Inferior parietal cortex (tissue), 1 donor: ENCODE measurements around the gene SLC17A2.

Source experiments
- DNase-seq: peaks from one replicate; pipeline ENCODE4 v3.0.0-alpha.2; 2016; ENCODE audit errors: extremely low spot score

SLC17A2 gene

DNA sequence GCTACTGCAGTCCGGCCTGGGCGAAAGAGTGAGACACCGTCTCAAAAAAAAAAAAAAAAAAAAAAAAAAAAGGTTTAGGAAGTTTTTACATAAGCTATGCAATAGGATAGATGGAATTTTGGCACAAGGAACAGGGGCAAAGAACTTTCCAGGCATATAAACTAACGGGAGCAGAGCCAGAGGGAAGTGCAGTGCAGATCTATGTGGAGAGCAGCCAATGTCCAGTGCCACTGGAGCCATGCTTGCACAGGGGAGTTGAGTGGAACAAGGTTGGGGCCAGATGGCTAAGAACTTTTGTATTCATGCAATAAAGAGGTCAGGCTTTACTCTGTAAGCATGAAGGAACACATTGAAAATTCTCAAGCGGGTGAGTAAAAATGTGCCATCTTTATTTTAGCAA lies 10.8 kb downstream of the SLC17A2 start:
- no peak for DNase-seq

DNA sequence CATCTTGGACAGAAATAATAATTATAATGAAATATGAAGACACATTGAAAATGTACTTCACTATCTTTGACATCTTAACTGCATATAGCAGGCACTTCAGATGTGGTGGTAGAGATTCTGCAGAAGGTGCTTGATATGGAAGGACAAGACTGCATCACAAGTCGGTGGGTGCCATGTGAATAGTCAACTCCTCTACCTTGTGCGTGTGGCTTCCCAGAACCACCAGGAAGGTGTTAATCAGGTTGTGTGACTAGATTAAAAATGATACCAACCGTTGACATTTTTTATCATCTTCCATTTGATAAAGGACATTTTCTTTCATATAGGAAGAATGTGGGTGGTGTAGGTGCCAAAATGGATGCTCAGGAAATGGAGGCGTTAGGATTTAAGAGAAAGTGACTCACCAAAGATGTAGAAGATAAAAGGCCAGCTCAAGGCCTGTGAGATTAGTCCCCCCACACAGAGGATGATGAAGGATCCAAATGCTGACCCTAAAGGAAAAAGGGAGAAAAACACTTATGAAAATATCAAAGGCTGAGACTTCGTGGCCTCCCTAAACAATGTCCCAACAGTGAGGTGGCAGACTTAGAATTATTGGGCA lies 12.3 kb downstream of the SLC17A2 start:
- no peak for DNase-seq

DNA sequence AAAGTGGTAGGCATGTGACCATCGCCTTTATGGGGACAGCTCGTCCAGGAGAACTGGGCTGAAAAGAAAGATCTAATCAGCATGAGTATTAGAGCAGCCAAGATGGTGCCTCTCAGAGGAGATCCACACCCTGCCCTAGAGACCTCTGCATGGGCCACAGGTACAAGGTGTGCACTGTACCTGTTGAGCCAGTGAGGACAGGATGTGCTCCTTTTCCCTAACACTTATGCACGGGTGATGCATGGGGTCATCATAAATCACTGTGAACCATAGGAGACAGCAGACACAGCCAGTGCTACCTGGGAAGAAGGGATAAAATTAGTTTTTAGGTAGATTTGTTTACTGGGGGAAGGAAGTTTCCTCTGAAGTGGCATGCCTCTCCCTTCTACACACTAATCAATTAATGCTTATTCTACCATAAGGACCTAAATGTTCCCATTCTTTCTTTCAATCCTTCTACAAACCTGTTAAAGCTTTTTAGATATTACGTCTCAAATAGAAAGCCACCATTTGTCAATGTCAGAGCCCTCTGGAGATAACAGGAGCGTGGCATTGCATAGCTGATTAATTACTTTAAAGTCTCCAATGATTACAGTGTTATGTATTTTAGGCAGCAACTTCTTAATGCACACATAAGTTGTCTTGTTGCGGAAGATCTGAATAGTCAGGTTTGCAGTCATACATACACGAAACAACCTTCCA lies 13.6 kb downstream of the SLC17A2 start:
- no peak for DNase-seq

- DNase-seq, result no peak
Observed at GRCh38 chr6:25916330-25916729, 14.2 kb downstream of the SLC17A2 start.

DNA sequence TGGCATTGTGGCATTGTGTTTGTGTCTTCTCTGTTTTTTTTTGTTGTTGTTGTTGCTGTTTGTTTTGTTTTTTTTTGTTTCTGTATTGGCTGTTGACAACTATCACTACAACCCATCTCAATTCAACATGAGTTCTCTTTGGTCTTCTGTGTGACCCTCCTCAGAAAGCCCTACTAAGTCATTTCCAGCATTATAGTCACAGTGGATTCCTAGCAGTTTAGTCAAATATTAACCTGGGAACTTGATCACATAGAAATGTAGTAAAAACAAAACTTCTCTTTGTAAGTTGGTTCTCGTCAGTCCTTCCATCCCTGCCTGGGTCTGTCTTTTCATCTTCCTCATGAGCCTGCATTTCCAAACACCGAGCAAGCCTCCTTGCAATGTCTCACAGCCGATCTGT lies 16.8 kb downstream of the SLC17A2 start:
- no peak for DNase-seq

GRCh38 chr6:25911351-25911750 lies 19.1 kb downstream of the SLC17A2 start:
- DNase-seq, result no peak

DNA sequence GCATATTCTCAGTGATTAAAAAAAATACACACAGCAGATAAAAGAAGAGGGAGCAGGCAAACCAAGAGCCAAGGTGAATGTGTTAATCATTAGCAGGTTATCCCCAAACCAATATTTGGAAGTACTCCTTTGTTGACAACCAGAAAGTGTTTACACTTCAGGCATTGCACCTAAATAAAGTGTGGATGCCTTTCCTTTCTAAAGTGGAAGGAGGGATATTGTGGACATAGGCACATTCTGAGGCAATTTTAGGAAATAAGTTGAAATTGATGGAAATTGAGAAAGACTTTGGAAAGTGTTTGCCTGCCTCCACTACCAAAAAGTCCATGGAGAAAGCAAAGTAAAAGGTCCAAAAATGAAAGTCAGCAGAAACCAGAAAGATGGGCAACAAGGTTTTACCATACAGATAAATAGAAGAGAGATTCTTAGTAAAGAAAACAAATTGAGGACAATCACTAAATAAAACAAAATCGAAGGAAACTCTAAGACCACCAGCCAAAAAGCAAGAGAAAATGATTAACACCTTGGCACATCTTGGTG lies 22.9 kb downstream of the SLC17A2 start:
- no peak for DNase-seq

- no peak for DNase-seq
Observed at GRCh38 chr6:25903467-25904099, 26.9 kb downstream of the SLC17A2 start.

GRCh38 chr6:25902071-25902470 lies 28.4 kb downstream of the SLC17A2 start:
- no peak for DNase-seq

DNA sequence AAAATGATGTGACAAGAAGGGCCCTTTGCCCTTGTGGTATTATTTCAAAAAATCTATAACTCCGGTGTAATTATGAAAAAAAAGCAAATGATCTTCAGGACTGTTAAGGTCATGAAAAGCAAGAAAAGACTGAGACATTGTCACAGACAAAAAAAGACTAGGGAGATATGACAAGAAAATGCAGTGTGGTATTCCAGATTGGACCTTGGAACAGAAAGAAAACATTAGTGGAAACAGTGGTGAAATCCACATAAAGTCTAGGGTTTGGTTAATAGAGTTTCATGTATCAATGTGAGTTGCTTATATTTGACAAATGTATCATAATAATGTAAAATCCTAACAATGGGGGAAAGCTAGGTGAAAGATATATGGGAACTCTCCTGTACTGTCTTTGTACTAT lies 29.6 kb downstream of the SLC17A2 start:
- DNase-seq, result no peak

- DNase-seq, result no peak
Observed at GRCh38 chr6:25899580-25900408, 30.7 kb downstream of the SLC17A2 start.

GRCh38 chr6:25899123-25899522 lies 31.4 kb downstream of the SLC17A2 start:
- DNase-seq, result no peak

GRCh38 chr6:25898289-25898977 lies 32.1 kb downstream of the SLC17A2 start:
- no peak for DNase-seq

DNA sequence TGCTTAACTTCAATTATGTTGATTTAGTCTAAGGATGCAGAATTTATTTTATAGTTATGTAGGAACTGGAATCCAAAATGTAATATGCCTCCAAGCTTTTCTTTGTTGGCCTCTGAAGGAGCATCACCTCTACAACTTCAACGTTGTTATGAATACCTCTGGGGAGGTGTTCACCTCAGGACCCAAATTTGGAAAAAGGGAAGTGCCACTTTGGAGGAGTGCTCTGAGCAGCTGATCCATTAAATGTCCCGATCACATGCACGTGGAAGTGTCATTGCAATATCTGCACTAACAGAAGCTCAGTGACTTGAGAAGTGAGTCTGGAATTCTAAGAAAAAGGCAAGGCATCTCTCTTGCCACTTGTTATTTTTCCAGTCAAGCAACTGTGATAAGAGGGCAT lies 34.2 kb downstream of the SLC17A2 start:
- DNase-seq, result no peak

GRCh38 chr6:25895771-25896170 lies 34.7 kb downstream of the SLC17A2 start:
- no peak for DNase-seq

- no peak for DNase-seq
Observed at GRCh38 chr6:25893778-25894177, 36.7 kb downstream of the SLC17A2 start.

GRCh38 chr6:25892877-25893276 lies 37.6 kb downstream of the SLC17A2 start:
- DNase-seq, result no peak

GRCh38 chr6:25889877-25890853 lies 40.3 kb downstream of the SLC17A2 start:
- DNase-seq, result peak; percentile 85

DNA sequence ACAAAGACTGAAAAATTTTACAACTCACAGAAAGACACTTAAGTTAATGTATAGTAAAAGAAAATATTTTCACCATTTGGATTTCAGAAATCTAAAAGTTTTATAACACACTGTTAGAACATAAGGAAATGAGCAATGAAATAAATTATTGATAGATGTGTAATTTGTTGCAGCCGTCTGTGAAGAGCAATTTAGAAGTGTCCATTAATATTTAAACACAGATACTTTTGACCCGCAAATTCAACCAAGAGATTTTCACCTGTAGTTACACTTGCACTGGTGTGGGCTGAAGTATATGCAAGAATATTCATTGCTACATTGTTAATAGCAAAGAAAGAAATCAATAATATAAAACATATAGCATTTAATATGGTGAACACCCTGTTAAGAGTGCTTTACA lies 41.9 kb downstream of the SLC17A2 start:
- no peak for DNase-seq

GRCh38 chr6:25886066-25886465 lies 44.4 kb downstream of the SLC17A2 start:
- no peak for DNase-seq
